Testis (tissue), 3 donors: ENCODE measurements around the gene TNK2. TPM values are rescaled to one million over a fixed set of nuclear protein-coding genes. Genes with fewer than 3 reads are reported as not detected.
"Not testable (repeated sequence)": the region's sequence is repeated elsewhere in the genome, so short reads cannot be mapped to it uniquely, and the experiment has no call there.

Source experiments
- DNase-seq: peaks from one replicate; pipeline ENCODE4 v3.0.0-alpha.2; 2019
- H3K27ac ChIP-seq, 2 donors: fragments of 200-600 bp; sonication (generic); one replicate each; pipeline ENCODE4 v1.5.1; 2019
- H3K27me3 ChIP-seq: fragments of 200-600 bp; sonication (generic); one replicate; pipeline ENCODE4 v1.5.1; 2019
- H3K36me3 ChIP-seq: fragments of 200-600 bp; sonication (generic); one replicate; pipeline ENCODE4 v1.5.1; 2017; ENCODE audit warnings: low read depth; ENCODE audit errors: missing control alignments
- H3K4me1 ChIP-seq: fragments of 200-600 bp; sonication (generic); one replicate; pipeline ENCODE4 v1.5.1; 2019
- H3K4me3 ChIP-seq, 2 donors: fragments of 200-600 bp; sonication (generic); one replicate each; pipeline ENCODE4 v1.5.1; 2017 to 2019
- H3K9me3 ChIP-seq: fragments of 200-600 bp; sonication (generic); one replicate; pipeline ENCODE4 v1.5.1; 2017
- POLR2A ChIP-seq: fragments of 450-650 bp; IDR thresholded peaks from one replicate; pipeline ENCODE4 v1.6.1; 2017; ENCODE audit warnings: antibody characterized with exemption, mild to moderate bottlenecking, moderate library complexity
- WGBS, 2 donors: methylation state at CpG; one replicate each; pipeline ENCODE4 v1.1.5; 2018; 5-methylcytosine and 5-hydroxymethylcytosine counted together
- intact Hi-C: fragments of 100-400 bp; cut with DNase I; formaldehyde crosslinking; loops from one replicate; pipeline ENCODE4 v1.15.1; 2023; ENCODE audit warnings: low total_unique reads
- polyA plus RNA-seq: library from polyadenylated mRNA; stranded (reverse); fragments of 350-450 nt; fragmentation: Illumina TruSeq; extraction: RNeasy Lipid Tissue Mini Kit (QIAGEN cat#74804); gene quantifications from one replicate; pipeline ENCODE4 v1.2.3, GENCODE V29; 2014; ENCODE audit warnings: low read depth, low replicate concordance; ENCODE audit not compliant: insufficient read depth
- total RNA-seq, 2 donors: library from RNA; depleted of rRNA; stranded (reverse); fragments of >200 nt; gene quantifications; one replicate each; pipeline ENCODE4 v1.2.3, GENCODE V29; 2016
- TF ChIP-seq, protein P1 (sequence below), 3 experiments: fragments of 450-650 bp in 2 of 3; fragments of 200-600 bp in 1 of 3; sonication (generic) in 1 of 3; IDR thresholded peaks; one replicate each; pipeline ENCODE4 v1.5.1; 2016 to 2019; ENCODE audit warnings: antibody characterized with exemption in 3 of 3, mild to moderate bottlenecking in 2 of 3, moderate library complexity in 1 of 3

Gene TNK2
- total and polyA plus RNA-seq, 3 donors from 2014 or later = 43.9 to 71.6 (median 71.4) TPM

DNA sequence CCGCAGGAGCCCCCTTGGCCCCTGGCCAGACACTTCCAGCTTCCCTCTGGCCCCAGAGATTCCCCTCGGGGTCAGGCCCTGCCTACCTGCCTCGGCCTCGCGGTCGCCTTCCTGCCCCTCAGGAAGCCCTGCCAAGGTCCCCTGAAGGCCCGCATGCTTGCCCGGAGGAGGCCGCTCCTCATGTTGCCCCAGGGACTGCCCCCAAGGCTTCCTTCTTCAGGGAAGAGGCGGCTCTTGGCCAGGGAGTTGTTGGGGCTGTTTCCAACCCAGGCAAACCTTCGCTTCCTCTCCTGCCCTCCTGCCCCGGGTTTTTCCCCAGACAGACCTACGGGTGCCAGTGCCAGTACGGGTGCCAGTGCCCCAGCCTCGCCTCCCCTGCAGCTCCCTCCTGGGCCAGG is 83.2 kb downstream of the TNK2 start:
- H3K9me3 ChIP-seq = no peaks in the 10 kb centered on the region
- no peaks in the 10 kb centered on the region for H3K27me3 ChIP-seq
- no peak overlapping the region for H3K27ac ChIP-seq
- no peaks in the 10 kb centered on the region for H3K4me1 ChIP-seq
- no peaks in the 10 kb centered on the region for H3K36me3 ChIP-seq
- 76 to 82% methylated on average over 6 to 15 of the region's 15 CpGs for WGBS, 2 donors
- intact Hi-C loops = no loop called here
- TF ChIP-seq, protein P1, sequence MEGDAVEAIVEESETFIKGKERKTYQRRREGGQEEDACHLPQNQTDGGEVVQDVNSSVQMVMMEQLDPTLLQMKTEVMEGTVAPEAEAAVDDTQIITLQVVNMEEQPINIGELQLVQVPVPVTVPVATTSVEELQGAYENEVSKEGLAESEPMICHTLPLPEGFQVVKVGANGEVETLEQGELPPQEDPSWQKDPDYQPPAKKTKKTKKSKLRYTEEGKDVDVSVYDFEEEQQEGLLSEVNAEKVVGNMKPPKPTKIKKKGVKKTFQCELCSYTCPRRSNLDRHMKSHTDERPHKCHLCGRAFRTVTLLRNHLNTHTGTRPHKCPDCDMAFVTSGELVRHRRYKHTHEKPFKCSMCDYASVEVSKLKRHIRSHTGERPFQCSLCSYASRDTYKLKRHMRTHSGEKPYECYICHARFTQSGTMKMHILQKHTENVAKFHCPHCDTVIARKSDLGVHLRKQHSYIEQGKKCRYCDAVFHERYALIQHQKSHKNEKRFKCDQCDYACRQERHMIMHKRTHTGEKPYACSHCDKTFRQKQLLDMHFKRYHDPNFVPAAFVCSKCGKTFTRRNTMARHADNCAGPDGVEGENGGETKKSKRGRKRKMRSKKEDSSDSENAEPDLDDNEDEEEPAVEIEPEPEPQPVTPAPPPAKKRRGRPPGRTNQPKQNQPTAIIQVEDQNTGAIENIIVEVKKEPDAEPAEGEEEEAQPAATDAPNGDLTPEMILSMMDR (IDR thresholded peaks at IDR 0.05) = no peak
- no peak for TF ChIP-seq POLR2A
- no peak overlapping the region for H3K4me3 ChIP-seq
- DNase-seq = no peak

DNA sequence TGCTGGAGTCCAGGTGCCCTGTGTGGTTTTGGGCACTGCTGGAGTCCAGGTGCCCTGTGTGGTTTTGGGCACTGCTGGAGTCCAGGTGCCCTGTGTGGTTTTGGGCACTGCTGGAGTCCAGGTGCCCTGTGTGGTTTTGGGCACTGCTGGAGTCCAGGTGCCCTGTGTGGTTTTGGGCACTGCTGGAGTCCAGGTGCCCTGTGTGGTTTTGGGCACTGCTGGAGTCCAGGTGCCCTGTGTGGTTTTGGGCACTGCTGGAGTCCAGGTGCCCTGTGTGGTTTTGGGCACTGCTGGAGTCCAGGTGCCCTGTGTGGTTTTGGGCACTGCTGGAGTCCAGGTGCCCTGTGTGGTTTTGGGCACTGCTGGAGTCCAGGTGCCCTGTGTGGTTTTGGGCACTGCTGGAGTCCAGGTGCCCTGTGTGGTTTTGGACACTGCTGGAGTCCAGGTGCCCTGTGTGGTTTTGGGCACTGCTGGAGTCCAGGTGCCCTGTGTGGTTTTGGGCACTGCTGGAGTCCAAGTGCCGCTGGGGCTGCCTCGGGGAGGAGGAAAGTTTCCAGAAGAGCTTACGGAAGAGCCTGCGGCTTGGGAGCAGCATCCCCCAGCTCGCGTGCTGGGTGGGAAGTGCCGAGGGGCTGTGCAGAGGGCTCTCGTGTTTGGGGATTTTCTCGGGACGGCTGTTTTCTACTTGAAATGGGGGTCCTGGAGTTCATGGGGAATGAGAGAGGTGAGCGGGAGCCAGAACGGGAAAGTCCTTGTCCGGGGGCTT is 83.7 kb downstream of the TNK2 start:
- WGBS, 2 donors = 67 to 75% methylated on average over 9 to 13 of the region's 13 CpGs
- H3K27me3 ChIP-seq, H3K4me1 ChIP-seq, DNase-seq, intact Hi-C loops, H3K36me3 ChIP-seq, H3K4me3 ChIP-seq, H3K9me3 ChIP-seq, H3K27ac ChIP-seq: not testable (repeated sequence)

DNA sequence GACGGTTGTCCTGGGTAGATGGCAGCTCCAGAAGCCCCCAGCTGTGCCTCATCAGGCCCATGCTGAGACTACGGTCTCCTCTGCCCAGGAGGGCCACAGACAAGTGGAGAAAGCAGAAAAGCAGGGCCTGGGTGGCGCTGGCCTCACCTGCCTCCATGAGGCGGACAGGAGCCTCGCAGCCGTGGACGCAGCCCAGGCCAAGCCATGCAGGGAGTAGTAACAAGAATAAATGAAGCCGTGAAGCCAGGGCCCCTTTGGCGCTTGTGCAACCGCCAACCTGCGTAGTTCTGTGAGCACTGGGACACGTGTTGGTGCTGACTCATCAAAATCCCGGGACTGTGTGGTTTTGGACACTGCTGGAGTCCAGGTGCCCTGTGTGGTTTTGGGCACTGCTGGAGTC is 84.4 kb downstream of the TNK2 start:
- no peak for DNase-seq
- H3K4me3 ChIP-seq = no peak overlapping the region
- TF ChIP-seq POLR2A = no peak
- TF ChIP-seq, protein P1 (IDR thresholded peaks at IDR 0.05) = no peak
- no peaks in the 10 kb centered on the region for H3K4me1 ChIP-seq
- no peaks in the 10 kb centered on the region for H3K27me3 ChIP-seq
- H3K9me3 ChIP-seq = no peaks in the 10 kb centered on the region
- intact Hi-C loops = no loop called here
- H3K36me3 ChIP-seq = no peaks in the 10 kb centered on the region
- H3K27ac ChIP-seq = no peak overlapping the region
- 73 to 81% methylated on average over 10 to 13 of the region's 13 CpGs for WGBS, 2 donors

DNA sequence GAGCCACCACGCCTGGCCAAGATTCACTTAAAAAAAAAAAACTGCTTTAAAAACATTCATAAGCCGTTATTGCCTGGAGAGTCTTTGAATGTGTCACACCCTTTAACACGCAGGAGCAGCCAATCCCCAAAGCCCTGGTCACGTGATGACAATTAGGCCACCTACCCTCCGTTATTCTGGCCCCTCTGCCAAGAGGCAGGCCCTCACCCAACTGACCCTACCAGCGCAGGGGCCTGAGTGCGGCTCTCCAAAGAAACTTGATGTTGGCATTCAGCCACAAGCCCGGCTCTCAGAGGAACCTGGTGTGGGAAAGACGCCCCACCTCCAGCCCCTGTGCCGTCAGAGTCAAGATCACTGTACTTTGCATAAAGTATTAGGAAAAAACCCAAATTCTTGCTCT is 85.1 kb downstream of the TNK2 start:
- no peak overlapping the region for H3K4me3 ChIP-seq
- intact Hi-C loops = no loop called here
- no peaks in the 10 kb centered on the region for H3K4me1 ChIP-seq
- TF ChIP-seq POLR2A = no peak
- TF ChIP-seq, protein P1 (IDR thresholded peaks at IDR 0.05) = no peak
- no peaks in the 10 kb centered on the region for H3K27me3 ChIP-seq
- H3K9me3 ChIP-seq = no peaks in the 10 kb centered on the region
- 44 to 57% methylated on average over 10 of the region's 10 CpGs for WGBS, 2 donors
- H3K36me3 ChIP-seq = no peaks in the 10 kb centered on the region
- DNase-seq = no peak
- H3K27ac ChIP-seq = no peak overlapping the region

DNA sequence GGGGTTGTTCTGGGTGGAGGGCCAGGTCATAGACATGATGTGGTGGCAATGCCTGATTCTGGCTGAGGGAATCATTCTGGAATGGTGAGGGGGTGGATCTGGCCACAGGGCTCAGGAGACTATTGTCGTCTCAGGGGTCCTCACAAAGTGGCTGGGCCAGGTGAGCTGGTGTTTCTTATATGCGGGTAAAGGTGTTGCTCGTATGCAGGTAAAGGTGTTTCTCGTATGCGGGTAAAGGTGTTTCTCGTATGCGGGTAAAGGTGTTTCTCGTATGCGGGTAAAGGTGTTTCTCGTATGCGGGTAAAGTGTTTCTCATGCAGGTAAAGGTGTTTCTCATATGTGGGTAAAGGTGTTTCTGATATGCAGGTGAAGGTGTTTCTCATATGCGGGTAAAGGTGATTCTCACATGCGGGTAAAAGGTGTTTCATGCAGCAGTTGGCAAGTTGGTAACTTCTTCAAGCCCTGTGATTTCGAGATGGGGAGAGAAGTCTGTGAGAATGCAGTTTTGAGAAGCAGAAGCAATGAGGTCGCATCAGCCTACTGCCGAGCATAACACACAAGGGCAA is 86.1 kb downstream of the TNK2 start:
- Histone ChIP-seq H3K27me3 (no peaks in the 10 kb centered on the region), H3K4me1 (no peaks in the 10 kb centered on the region), H3K36me3 (no peaks in the 10 kb centered on the region), H3K4me3 (no peak overlapping the region), H3K9me3 (no peaks in the 10 kb centered on the region), H3K27ac (no peak overlapping the region)
- WGBS, 2 donors = 87 to 89% methylated on average over 16 of the region's 16 CpGs
- intact Hi-C loops = no loop called here
- no peak for DNase-seq
- TF ChIP-seq, protein P1 (IDR thresholded peaks at IDR 0.05) = no peak
- TF ChIP-seq POLR2A = no peak
